ENCODE measurements around the gene GAREM2.

The GAREM2 gene

DNA sequence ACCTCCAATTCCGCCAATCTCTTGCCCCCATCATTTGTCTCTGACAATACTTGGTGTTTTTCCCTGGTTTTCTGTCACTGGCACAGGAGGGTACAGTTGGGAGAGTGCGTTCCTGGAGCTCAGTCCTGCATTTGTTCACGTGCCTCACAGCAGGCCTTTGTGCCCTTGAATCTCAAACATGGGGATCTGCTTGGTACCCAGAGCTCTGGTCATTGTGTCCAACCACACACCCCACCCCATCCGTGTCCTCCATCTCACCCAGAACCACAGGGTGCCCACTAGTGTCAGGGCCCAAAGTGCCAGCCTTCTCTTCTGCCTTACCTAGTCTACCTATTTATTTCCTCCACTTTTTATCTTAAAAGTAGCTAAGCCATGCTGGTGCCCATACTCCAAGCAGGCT is 16.2 kb downstream of the GAREM2 start:
- no peak overlapping the region for H3K23ac ChIP-seq (ENCODE audit: low read length in 2 of 2)
- H3K79me1 ChIP-seq (replicated peaks; ENCODE audit: low read length, poor library complexity, severe bottlenecking), result no peaks in the 10 kb centered on the region
- no peak overlapping the region for H3K4me2 ChIP-seq (ENCODE audit: low read length, poor library complexity, severe bottlenecking)
- H3K4me3 ChIP-seq (ENCODE audit: insufficient read depth in 1 of 2, low read depth in 1 of 2, low read length in 2 of 2), result no peak overlapping the region
- no peak for DNase-seq
- H3K4ac ChIP-seq (ENCODE audit: low read depth in 1 of 2, low read length in 2 of 2), result no peak overlapping the region
- no peak overlapping the region for H2BK5ac ChIP-seq (ENCODE audit: low read depth, low read length, poor library complexity, severe bottlenecking)
- no peak overlapping the region for H2BK12ac ChIP-seq (ENCODE audit: low read length in 2 of 2)
- no peak overlapping the region for H2BK15ac ChIP-seq (ENCODE audit: low read depth, poor library complexity, severe bottlenecking)
- no peak overlapping the region for H2BK120ac ChIP-seq (ENCODE audit: low read depth, low read length)
- H3K27me3 ChIP-seq (ENCODE audit: control insufficient read depth in 1 of 2, insufficient read depth in 1 of 2, low read length in 2 of 2), result peaks cover 0 to 16% of the 10 kb centered on the region in 2 experiments
- no peak overlapping the region for H2AK5ac ChIP-seq (ENCODE audit: low read length, severe bottlenecking)
- H4K91ac ChIP-seq (ENCODE audit: low read length), result no peak overlapping the region
- no peak overlapping the region for H3K9ac ChIP-seq (ENCODE audit: low read length)
- WGBS, result 94% methylated on average over 4 of the region's 4 CpGs
- H3K36me3 ChIP-seq (ENCODE audit: control insufficient read depth in 1 of 2, insufficient read depth in 2 of 2, low read depth in 1 of 2, low read length in 2 of 2), result peaks cover 35 to 63% of the 10 kb centered on the region in 2 experiments
- H3K4me1 ChIP-seq (ENCODE audit: control insufficient read depth, insufficient read depth, low read depth, low read length), result peaks cover 8% of the 10 kb centered on the region
- H2AFZ ChIP-seq (ENCODE audit: low read depth, low read length), result no peak overlapping the region
- no peak overlapping the region for H3K18ac ChIP-seq (ENCODE audit: low read depth in 1 of 2, low read length in 2 of 2)
- no peak overlapping the region for H4K8ac ChIP-seq (ENCODE audit: low read length)
- no peak overlapping the region for H3K14ac ChIP-seq (ENCODE audit: low read length in 2 of 2)
- no peak overlapping the region for H3K27ac ChIP-seq (ENCODE audit: low read length, poor library complexity, severe bottlenecking)
- H3K9me3 ChIP-seq (ENCODE audit: control insufficient read depth, low read length), result no peaks in the 10 kb centered on the region

DNA sequence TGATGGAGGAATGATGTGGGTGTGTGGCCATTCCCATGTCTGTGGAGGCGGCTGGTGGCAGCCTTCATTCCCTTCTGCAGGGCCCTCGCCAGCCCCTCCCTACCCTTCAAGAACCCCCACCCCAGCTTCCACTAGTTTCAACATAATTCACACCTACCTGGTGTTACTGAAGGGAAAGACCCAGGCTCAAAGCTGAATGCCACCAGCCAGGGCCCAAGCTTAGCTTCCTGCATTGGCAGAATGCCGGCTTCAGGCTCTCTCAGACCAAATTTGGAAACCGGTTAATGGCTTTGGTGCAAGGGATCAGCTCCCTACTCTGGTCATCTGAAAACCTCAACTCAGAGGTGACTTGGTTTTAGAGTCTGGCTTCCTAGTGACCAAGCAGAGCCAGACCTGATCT is 16.9 kb downstream of the GAREM2 start:
- 96% methylated on average over 4 of the region's 4 CpGs for WGBS
- H3K4me1 ChIP-seq (ENCODE audit: control insufficient read depth, insufficient read depth, low read depth, low read length), result peaks cover 3% of the 10 kb centered on the region

DNA sequence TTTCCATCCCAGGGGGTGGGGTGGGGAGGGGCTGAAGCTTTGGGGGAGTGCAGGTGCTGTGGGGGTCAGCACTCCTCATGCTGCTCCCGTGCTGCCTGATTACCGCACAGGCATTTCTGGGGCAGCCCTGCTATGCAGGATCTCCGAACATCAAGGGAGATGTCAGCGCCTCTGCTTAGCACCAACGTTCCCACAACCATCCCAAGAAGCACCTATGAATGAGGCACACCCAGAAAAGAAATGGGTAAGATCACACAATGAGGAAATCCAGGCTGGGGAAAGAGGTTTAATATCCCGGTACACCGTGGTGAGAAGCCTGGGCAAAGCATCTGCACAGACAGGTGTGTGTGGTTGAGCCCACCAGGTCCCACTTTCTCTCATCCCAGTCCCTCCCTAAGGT is 17.5 kb downstream of the GAREM2 start:
- Histone ChIP-seq H3K18ac (ENCODE audit: low read depth in 1 of 2, low read length in 2 of 2) (no peak overlapping the region), H2BK15ac (ENCODE audit: low read depth, poor library complexity, severe bottlenecking) (no peak overlapping the region), H4K91ac (ENCODE audit: low read length) (no peak overlapping the region), H3K27ac (ENCODE audit: low read length, poor library complexity, severe bottlenecking) (no peak overlapping the region), H2AK5ac (ENCODE audit: low read length, severe bottlenecking) (no peak overlapping the region), H2BK5ac (ENCODE audit: low read depth, low read length, poor library complexity, severe bottlenecking) (no peak overlapping the region), H3K9me3 (ENCODE audit: control insufficient read depth, low read length) (no peaks in the 10 kb centered on the region), H3K4me3 (ENCODE audit: insufficient read depth in 1 of 2, low read depth in 1 of 2, low read length in 2 of 2) (no peak overlapping the region), H3K4ac (ENCODE audit: low read depth in 1 of 2, low read length in 2 of 2) (no peak overlapping the region), H2BK120ac (ENCODE audit: low read depth, low read length) (no peak overlapping the region), H3K27me3 (ENCODE audit: control insufficient read depth in 1 of 2, insufficient read depth in 1 of 2, low read length in 2 of 2) (peaks cover 0 to 11% of the 10 kb centered on the region in 2 experiments), H3K4me1 (ENCODE audit: control insufficient read depth, insufficient read depth, low read depth, low read length) (no peaks in the 10 kb centered on the region), H2BK12ac (ENCODE audit: low read length in 2 of 2) (no peak overlapping the region), H4K8ac (ENCODE audit: low read length) (no peak overlapping the region), H3K79me1 (replicated peaks; ENCODE audit: low read length, poor library complexity, severe bottlenecking) (no peaks in the 10 kb centered on the region), H3K14ac (ENCODE audit: low read length in 2 of 2) (no peak overlapping the region), H3K9ac (ENCODE audit: low read length) (no peak overlapping the region), H3K23ac (ENCODE audit: low read length in 2 of 2) (no peak overlapping the region), H3K4me2 (ENCODE audit: low read length, poor library complexity, severe bottlenecking) (no peak overlapping the region), H3K36me3 (ENCODE audit: control insufficient read depth in 1 of 2, insufficient read depth in 2 of 2, low read depth in 1 of 2, low read length in 2 of 2) (peaks cover 43 to 75% of the 10 kb centered on the region in 2 experiments), H2AFZ (ENCODE audit: low read depth, low read length) (no peak overlapping the region)
- whole genome bisulfite sequencing, result 98% methylated on average over 6 of the region's 7 CpGs
- no peak for DNase-seq

More for the DNA sequence above, 16.9 kb downstream of the GAREM2 start:
- H4K8ac ChIP-seq (ENCODE audit: low read length), result no peak overlapping the region
- H2BK5ac ChIP-seq (ENCODE audit: low read depth, low read length, poor library complexity, severe bottlenecking), result no peak overlapping the region
- H3K9me3 ChIP-seq (ENCODE audit: control insufficient read depth, low read length), result no peaks in the 10 kb centered on the region
- no peak overlapping the region for H2BK12ac ChIP-seq (ENCODE audit: low read length in 2 of 2)
- DNase-seq, result no peak
- H3K18ac ChIP-seq (ENCODE audit: low read depth in 1 of 2, low read length in 2 of 2), result no peak overlapping the region
- H3K4ac ChIP-seq (ENCODE audit: low read depth in 1 of 2, low read length in 2 of 2), result no peak overlapping the region
- peaks cover 0 to 14% of the 10 kb centered on the region in 2 experiments for H3K27me3 ChIP-seq (ENCODE audit: control insufficient read depth in 1 of 2, insufficient read depth in 1 of 2, low read length in 2 of 2)
- H2AK5ac ChIP-seq (ENCODE audit: low read length, severe bottlenecking), result no peak overlapping the region
- H3K23ac ChIP-seq (ENCODE audit: low read length in 2 of 2), result no peak overlapping the region
- no peak overlapping the region for H3K27ac ChIP-seq (ENCODE audit: low read length, poor library complexity, severe bottlenecking)
- no peak overlapping the region for H2BK15ac ChIP-seq (ENCODE audit: low read depth, poor library complexity, severe bottlenecking)
- H3K4me2 ChIP-seq (ENCODE audit: low read length, poor library complexity, severe bottlenecking), result no peak overlapping the region
- H3K9ac ChIP-seq (ENCODE audit: low read length), result no peak overlapping the region
- no peak overlapping the region for H2BK120ac ChIP-seq (ENCODE audit: low read depth, low read length)
- H3K4me3 ChIP-seq (ENCODE audit: insufficient read depth in 1 of 2, low read depth in 1 of 2, low read length in 2 of 2), result no peak overlapping the region
- no peaks in the 10 kb centered on the region for H3K79me1 ChIP-seq (replicated peaks; ENCODE audit: low read length, poor library complexity, severe bottlenecking)
- no peak overlapping the region for H3K14ac ChIP-seq (ENCODE audit: low read length in 2 of 2)
- peaks cover 39 to 69% of the 10 kb centered on the region in 2 experiments for H3K36me3 ChIP-seq (ENCODE audit: control insufficient read depth in 1 of 2, insufficient read depth in 2 of 2, low read depth in 1 of 2, low read length in 2 of 2)
- H2AFZ ChIP-seq (ENCODE audit: low read depth, low read length), result no peak overlapping the region
- H4K91ac ChIP-seq (ENCODE audit: low read length), result no peak overlapping the region

DNA sequence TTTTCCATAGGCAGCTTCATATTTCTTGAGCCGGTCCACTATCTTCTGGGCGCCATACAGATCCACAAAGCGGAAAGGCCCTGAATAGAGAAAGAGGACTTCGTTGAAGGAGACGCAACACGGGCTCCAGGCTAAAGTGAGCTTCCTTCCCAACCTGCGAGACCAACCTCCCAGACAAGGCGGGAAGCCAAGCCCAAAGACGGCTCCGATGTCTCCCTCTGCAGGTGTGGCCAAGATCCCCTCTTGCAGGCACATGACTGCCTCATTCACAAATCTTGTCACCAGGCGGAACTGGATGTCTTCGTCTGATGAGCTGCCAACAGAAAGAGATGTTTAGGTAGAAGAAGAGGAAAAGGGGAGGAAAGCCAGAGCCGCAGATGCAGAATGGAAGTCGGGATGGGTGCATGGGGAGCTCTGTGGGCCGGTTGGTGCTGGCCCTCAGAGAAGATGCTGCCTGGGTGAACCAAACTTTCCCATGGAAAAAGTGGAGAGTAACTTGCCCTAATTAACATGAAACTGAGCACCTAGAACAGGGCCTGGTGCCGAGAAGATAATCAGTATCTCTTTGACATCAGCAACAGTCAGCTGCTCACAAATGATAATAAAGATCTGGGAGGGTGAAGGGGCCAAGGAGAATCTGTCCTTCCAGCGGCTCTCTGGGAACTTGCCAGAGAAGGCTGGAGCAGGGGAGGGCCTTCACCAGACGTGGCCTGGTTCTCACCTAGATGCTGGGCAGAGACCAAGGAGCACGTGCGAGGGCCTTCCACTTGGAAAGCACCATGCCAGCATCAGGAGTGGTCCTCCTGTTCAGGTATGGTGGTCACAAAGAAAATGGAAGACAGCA is 18.6 kb downstream of the GAREM2 start:
- H2AFZ ChIP-seq (ENCODE audit: low read depth, low read length), result no peak overlapping the region
- H3K27ac ChIP-seq (ENCODE audit: low read length, poor library complexity, severe bottlenecking), result no peak overlapping the region
- no peak overlapping the region for H3K4ac ChIP-seq (ENCODE audit: low read depth in 1 of 2, low read length in 2 of 2)
- H3K4me3 ChIP-seq (ENCODE audit: insufficient read depth in 1 of 2, low read depth in 1 of 2, low read length in 2 of 2), result no peak overlapping the region
- H3K9ac ChIP-seq (ENCODE audit: low read length), result no peak overlapping the region
- peaks cover 49 to 87% of the 10 kb centered on the region in 2 experiments for H3K36me3 ChIP-seq (ENCODE audit: control insufficient read depth in 1 of 2, insufficient read depth in 2 of 2, low read depth in 1 of 2, low read length in 2 of 2)
- no peak overlapping the region for H3K4me2 ChIP-seq (ENCODE audit: low read length, poor library complexity, severe bottlenecking)
- no peak overlapping the region for H2BK15ac ChIP-seq (ENCODE audit: low read depth, poor library complexity, severe bottlenecking)
- H3K4me1 ChIP-seq (ENCODE audit: control insufficient read depth, insufficient read depth, low read depth, low read length), result no peaks in the 10 kb centered on the region
- H2AK5ac ChIP-seq (ENCODE audit: low read length, severe bottlenecking), result no peak overlapping the region
- H2BK12ac ChIP-seq (ENCODE audit: low read length in 2 of 2), result no peak overlapping the region
- DNase-seq, result no peak
- no peak overlapping the region for H2BK120ac ChIP-seq (ENCODE audit: low read depth, low read length)
- H3K18ac ChIP-seq (ENCODE audit: low read depth in 1 of 2, low read length in 2 of 2), result no peak overlapping the region
- no peak overlapping the region for H3K14ac ChIP-seq (ENCODE audit: low read length in 2 of 2)
- H3K23ac ChIP-seq (ENCODE audit: low read length in 2 of 2), result no peak overlapping the region
- H3K79me1 ChIP-seq (replicated peaks; ENCODE audit: low read length, poor library complexity, severe bottlenecking), result no peaks in the 10 kb centered on the region
- no peak overlapping the region for H4K8ac ChIP-seq (ENCODE audit: low read length)
- H3K27me3 ChIP-seq (ENCODE audit: control insufficient read depth in 1 of 2, insufficient read depth in 1 of 2, low read length in 2 of 2), result no peaks in the 10 kb centered on the region
- 96% methylated on average over 20 of the region's 20 CpGs for WGBS
- H3K9me3 ChIP-seq (ENCODE audit: control insufficient read depth, low read length), result no peaks in the 10 kb centered on the region
- no peak overlapping the region for H2BK5ac ChIP-seq (ENCODE audit: low read depth, low read length, poor library complexity, severe bottlenecking)
- H4K91ac ChIP-seq (ENCODE audit: low read length), result no peak overlapping the region

All from mesenchymal stem cell (in vitro differentiated cells and primary cell).